ENCODE data around the gene CDH20.

Gene CDH20

DNA sequence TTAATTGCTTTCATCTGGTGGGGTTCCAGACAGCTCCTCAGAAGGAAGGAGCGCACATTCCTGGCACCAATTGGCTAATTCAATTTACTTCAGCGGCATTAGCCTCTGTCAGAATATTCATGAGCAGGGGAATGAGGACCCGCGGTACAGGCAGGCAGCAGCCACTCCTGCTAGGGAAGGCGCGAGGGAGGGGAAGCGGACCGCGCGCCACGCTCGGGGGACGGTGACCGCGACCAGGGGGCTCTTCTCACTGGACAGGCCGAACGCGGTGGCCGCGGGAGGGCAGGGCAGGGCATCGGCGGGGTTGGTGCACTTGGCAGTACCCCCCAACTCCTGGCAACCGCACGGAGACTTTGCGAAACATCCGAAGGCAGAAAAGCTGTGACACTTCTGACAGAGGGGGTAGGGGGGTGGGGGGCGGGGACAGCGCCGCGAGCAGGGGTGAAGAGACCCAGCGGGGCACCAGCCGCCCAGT, at the start of gene CDH20:
Gene CDH20, plus strand, starts transcription at position 160 of the 475 bp plus-strand sequence.
- DNase-seq: no peak

DNA sequence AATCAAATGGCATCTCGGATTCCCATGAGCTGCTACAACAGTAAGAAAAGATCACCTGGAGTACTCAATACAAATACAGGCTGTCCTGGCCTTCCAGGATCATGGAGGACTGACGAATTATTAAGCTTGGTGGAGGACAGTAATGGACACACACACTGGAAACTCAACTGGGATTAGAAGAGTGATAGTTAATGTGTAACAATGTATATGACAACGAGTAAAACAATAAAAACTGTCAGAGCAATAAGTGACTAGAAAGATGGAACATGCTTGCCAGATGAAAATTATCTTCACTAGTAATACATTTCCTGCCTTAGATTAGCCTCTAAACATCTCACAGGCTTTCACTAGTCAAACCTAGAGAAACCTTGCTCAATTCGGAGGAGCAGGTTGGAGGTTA, 49.2 kb upstream of the CDH20 start:
- no peak for DNase-seq

DNA sequence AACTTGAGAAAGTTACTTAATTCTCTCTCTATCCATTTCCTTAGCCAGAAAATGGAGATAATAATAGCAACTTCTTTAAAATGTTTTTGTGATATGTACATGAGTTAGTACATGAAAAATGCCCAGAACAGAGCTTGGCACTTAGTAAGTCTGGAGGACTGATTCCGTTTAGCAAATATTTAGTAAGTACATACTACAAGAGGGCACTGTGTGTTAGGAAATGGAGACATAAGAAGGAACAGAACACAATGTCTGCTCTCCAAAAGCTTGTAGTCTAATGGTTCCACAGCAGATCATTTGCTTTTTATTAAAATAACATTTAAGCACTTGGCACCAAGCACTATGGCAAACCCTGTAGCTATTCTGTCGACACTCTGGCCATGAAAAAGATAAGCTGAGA, 47.5 kb upstream of the CDH20 start:
- no peak for DNase-seq

DNA sequence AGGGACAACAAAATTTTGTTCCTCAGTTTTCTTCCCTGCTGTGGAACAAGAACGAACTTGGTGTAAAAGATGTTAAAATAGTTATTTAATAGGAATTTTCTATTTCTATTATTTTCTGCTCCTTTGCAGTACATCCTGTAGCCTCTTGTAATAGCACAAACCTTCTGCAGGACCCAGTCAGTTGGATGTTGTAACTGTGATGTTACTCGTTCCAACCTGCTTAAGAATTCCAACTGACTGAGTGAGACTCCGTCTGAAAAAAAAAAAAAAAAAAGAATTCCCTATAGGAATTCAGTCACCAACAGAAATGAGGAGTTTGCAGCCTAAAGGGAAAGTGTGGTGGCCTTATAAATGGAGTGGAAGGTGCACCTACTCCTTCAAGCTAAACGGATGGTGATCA, 46.4 kb upstream of the CDH20 start:
- DNase-seq: no peak

- DNase-seq: no peak
Observed at GRCh38 chr18:61290616-61291015, 42.6 kb upstream of the CDH20 start.

DNA sequence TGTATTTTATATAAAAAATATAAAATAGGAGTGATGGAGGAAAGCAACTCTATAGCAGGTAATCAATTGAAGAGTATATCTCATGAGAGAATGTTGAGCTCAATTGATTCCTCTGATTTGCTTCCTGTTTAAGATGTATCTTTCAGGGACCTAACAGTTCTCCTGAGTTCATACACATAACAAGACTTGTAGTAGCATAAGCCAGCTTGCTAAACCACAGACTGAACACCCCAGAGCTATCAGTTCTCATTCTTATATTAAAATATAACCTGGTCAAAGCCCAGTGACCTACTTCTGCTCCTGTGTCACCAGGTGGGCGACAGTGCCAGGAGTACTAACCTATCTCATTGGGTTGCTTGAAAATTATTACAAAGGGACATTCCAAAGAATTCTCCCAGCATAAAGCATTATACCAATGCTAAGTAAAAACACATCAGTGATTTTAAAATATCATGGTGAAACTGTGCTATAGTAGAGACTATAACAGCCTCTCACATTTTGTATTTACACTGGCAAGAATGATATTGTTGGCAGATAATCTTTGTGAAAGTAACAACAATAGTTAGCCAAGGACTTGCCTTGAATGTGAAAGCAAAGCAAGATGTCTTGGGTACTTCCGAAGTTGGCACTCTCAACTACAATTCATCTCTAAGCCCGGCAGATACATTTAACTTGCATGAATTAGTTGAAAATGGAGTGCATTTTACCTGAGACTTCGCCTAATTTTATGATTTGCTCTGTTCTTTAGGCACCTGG, 40.8 kb upstream of the CDH20 start:
- DNase-seq: no peak

DNA sequence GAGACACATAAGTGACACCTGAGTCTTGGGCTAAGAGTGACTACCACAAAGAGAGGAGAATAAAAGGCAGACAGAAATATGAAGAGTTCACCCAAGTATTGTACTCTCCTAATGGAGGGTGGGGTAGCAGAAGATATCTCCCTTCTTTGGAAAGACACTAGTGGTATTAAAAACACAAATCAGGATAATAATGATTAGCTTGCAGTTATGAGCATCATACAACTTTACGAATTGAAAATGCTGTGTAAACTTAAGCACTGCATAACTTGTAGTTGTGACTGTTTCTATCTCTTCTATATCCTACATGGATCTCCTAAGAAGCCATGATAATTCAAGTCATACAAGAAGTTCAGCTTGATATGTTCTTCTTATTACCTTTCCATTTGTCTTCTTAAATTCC, 38.1 kb upstream of the CDH20 start:
- no peak for DNase-seq

- no peak for DNase-seq
Observed at GRCh38 chr18:61308004-61308403, 25.2 kb upstream of the CDH20 start.

- DNase-seq: no peak
Observed at GRCh38 chr18:61308795-61309393, 24.3 kb upstream of the CDH20 start.

GRCh38 chr18:61322265-61322873, 10.9 kb upstream of the CDH20 start:
- peak; percentile 37 for DNase-seq

DNA sequence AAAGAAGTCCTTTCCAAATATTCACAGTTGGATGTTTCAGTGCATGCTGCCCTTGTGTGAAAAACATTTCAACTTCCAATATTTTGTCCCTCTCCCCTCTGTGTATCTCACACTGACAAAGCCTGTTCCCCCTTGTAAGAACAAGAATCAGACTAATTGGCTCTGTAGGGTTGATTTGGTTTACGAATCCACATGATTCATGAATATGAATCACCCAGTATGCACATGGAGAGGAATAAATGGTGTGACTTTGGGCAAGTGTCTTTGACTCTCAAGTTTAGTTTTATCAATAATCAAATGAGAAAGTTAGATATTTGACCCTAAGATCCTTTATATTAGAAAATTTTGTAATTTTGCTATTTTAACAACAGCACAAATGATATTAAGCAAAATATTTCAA, 9.3 kb upstream of the CDH20 start:
- DNase-seq: no peak

- DNase-seq: no peak
Observed at GRCh38 chr18:61326407-61326806, 6.8 kb upstream of the CDH20 start.

DNA sequence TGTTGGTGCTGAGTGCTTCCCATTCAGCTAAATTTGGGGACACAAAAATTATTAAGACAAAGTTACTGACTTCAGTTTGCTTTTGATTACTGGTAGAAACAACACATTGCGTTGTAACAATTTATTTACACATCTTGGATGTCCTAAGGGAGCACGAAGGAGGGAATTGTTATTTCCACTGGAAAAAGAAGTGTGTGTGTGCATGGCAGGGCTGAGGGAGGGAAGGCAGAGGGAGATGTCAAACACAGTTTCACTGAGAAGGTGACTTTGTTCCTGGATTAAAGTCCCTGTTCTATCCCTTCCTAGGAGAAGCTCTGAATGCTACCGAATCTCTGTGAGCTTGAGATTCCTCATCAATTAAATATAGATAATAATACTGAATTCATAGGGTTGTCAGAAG, 3.8 kb upstream of the CDH20 start:
- no peak for DNase-seq

- no peak for DNase-seq
Observed at GRCh38 chr18:61331051-61331450, 2.2 kb upstream of the CDH20 start.

GRCh38 chr18:61333746-61334490, 688 bp downstream of the CDH20 start:
- no peak for DNase-seq

GRCh38 chr18:61334491-61334850, 1.2 kb downstream of the CDH20 start:
- no peak for DNase-seq

- no peak for DNase-seq
Observed at GRCh38 chr18:61334951-61335683, 1.9 kb downstream of the CDH20 start.

GRCh38 chr18:61335684-61336555, 2.7 kb downstream of the CDH20 start:
- no peak for DNase-seq

DNA sequence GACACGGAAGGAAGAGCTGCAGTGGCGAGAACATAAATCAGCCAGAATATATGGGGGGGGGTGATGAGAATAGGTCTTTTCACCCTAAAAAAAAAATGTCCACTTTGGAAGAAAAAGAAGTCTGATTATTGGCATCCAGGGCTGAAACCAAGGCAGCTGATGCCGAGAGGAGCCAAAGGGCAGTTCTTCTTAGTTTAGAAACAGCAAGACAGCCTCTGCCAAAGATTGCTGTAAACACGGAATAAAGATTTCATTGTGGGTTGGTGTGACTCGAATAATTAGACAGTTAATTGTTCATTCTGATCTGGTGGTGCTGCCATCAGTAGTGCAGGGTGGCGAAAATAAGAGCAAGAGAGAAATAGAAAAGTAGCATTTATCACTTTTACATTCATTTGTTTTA, 3.5 kb downstream of the CDH20 start:
- no peak for DNase-seq

DNA sequence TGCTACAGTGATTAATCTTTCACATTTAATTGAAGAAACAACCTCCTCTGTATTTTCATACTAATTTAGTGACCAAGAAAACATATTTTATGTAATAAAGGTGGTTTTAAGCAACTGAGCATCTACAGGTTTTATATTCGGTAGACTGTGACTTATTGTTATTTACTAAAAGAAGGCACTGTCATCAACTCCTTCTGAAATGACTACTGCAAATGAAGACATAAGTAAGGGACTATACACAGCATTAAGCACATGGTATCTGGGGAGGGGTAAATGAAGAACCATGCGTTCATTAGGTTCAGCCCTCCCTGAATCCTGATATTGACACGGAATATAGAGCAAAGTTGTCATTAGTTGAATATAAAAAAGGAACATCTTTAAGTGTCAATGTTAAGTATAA, 4.3 kb downstream of the CDH20 start:
- no peak for DNase-seq

- DNase-seq: no peak
Observed at GRCh38 chr18:61340148-61340547, 6.9 kb downstream of the CDH20 start.

DNA sequence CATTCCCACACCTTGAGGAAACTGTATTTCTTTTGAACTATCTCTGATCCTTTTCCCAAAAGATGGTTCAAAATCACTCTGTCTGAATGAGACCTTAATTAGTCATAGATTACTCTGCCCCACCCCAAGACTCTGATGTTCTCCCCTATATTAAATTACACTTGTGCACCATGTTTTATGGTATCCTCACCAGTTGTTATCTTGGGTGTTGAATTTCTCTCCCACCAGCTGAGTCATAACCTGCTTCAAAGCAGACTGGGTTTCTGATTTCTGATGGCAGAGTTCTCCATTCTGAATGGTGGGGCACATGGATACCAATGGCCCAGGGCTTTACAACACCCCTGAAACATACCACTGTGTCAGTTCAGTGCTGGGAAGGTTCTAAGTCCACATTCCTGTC, 15.0 kb downstream of the CDH20 start:
- no peak for DNase-seq

Data from stimulated activated CD4-positive, alpha-beta T cell treated with anti-CD3 and anti-CD28 coated beads, Interleukin-1b, Interleukin-23, amount 100 ng/mL, for 48 hours (primary cell).